Dermis blood vessel endothelial cell (primary cell): ENCODE measurements around the gene ACTA1. TPM values are rescaled to one million over a fixed set of nuclear protein-coding genes. Genes with fewer than 3 reads are reported as not detected.
"Not testable (repeated sequence)": the region's sequence is repeated elsewhere in the genome, so short reads cannot be mapped to it uniquely, and the experiment has no call there.

Experiments used
- DNase-seq: peaks from one replicate; pipeline ENCODE4 v3.0.0; 2010
- total RNA-seq: library from RNA; depleted of rRNA; stranded (reverse); fragments of >200 nt; gene quantifications from 2 replicates; pipeline ENCODE4 v1.2.3, GENCODE V29; 2014

The ACTA1 gene
- total RNA-seq, 1 donor from 2014 or later, result 0.17 TPM

- no peak for DNase-seq
These were observed 4.1 kb upstream of the ACTA1 start for GRCh38 chr1:229438021-229438420.

- DNase-seq, result no peak
These were observed 3.5 kb upstream of the ACTA1 start for GRCh38 chr1:229437443-229437842.

GRCh38 chr1:229436201-229436600, 2.3 kb upstream of the ACTA1 start:
- DNase-seq, result no peak

GRCh38 chr1:229434641-229435051, 752 bp upstream of the ACTA1 start:
- DNase-seq, result no peak

- DNase-seq, result no peak
These were observed 410 bp downstream of the ACTA1 start for GRCh38 chr1:229433364-229434004.

GRCh38 chr1:229432905-229433304, 989 bp downstream of the ACTA1 start:
- DNase-seq, result no peak

- no peak for DNase-seq
These were observed 1.8 kb downstream of the ACTA1 start for GRCh38 chr1:229432116-229432461.

GRCh38 chr1:229431284-229432115, 2.4 kb downstream of the ACTA1 start:
- no peak for DNase-seq

GRCh38 chr1:229430761-229431283, 3.1 kb downstream of the ACTA1 start:
- peak; percentile 59 for DNase-seq

GRCh38 chr1:229428256-229428655, 5.6 kb downstream of the ACTA1 start:
- DNase-seq, result no peak

GRCh38 chr1:229427572-229427971, 6.3 kb downstream of the ACTA1 start:
- DNase-seq, result no peak

- DNase-seq, result no peak
These were observed 8.2 kb downstream of the ACTA1 start for GRCh38 chr1:229425564-229426159.

- DNase-seq, result no peak
These were observed 13.1 kb downstream of the ACTA1 start for GRCh38 chr1:229420765-229421164.

GRCh38 chr1:229420224-229420623, 13.7 kb downstream of the ACTA1 start:
- no peak for DNase-seq

- DNase-seq, result not testable (repeated sequence)
These were observed 15.3 kb downstream of the ACTA1 start for GRCh38 chr1:229418586-229418985.

GRCh38 chr1:229412810-229413209, 21.1 kb downstream of the ACTA1 start:
- not testable (repeated sequence) for DNase-seq

GRCh38 chr1:229412056-229412455, 21.8 kb downstream of the ACTA1 start:
- DNase-seq, result no peak

GRCh38 chr1:229411434-229412055, 22.3 kb downstream of the ACTA1 start:
- no peak for DNase-seq

- peak; percentile 67 for DNase-seq
These were observed 23.0 kb downstream of the ACTA1 start for GRCh38 chr1:229410692-229411433.

- no peak for DNase-seq
These were observed 23.6 kb downstream of the ACTA1 start for GRCh38 chr1:229410370-229410691.

GRCh38 chr1:229409616-229410369, 24.1 kb downstream of the ACTA1 start:
- DNase-seq, result no peak
